ENCODE results near the gene DOC2B. TPM values are rescaled to one million over a fixed set of nuclear protein-coding genes. Genes with fewer than 3 reads are reported as not detected.

DOC2B gene
- total RNA-seq, 4 donors from 2014 or later = 10.4 to 18.0 (median 14.6) TPM

GRCh38 chr17:182050-182751, 751 bp upstream of the DOC2B start:
- Histone ChIP-seq H3K36me3 (no peaks in the 10 kb centered on the region), H3K27me3 (peaks cover 0 to 77% (median 12%) of the 10 kb centered on the region in 4 donors), H3K9me3 (no peaks in the 10 kb centered on the region), H3K27ac (replicated peaks in 1 of 4) (peak overlapping the region in 1 of 4 donors; percentile 16), H3K4me3 (peak overlapping the region; percentile 49 to 63 (median 52)), H3K4me1 (peaks cover 5 to 44% (median 28%) of the 10 kb centered on the region in 4 donors)
- WGBS = 82% methylated on average over 11 of the region's 18 CpGs
- intact Hi-C loops (cut with DNase I) = no loop called here
- no peak for DNase-seq (ENCODE audit: extremely low spot score)
- TF ChIP-seq CTCF (IDR thresholded peaks at IDR 0.05) (no peak), POLR2AphosphoS5 (IDR thresholded peaks at IDR 0.05) (no peak), POLR2A (IDR thresholded peaks at IDR 0.05; ENCODE audit: low read depth) (no peak), EP300 (IDR thresholded peaks at IDR 0.05) (no peak)

DNA sequence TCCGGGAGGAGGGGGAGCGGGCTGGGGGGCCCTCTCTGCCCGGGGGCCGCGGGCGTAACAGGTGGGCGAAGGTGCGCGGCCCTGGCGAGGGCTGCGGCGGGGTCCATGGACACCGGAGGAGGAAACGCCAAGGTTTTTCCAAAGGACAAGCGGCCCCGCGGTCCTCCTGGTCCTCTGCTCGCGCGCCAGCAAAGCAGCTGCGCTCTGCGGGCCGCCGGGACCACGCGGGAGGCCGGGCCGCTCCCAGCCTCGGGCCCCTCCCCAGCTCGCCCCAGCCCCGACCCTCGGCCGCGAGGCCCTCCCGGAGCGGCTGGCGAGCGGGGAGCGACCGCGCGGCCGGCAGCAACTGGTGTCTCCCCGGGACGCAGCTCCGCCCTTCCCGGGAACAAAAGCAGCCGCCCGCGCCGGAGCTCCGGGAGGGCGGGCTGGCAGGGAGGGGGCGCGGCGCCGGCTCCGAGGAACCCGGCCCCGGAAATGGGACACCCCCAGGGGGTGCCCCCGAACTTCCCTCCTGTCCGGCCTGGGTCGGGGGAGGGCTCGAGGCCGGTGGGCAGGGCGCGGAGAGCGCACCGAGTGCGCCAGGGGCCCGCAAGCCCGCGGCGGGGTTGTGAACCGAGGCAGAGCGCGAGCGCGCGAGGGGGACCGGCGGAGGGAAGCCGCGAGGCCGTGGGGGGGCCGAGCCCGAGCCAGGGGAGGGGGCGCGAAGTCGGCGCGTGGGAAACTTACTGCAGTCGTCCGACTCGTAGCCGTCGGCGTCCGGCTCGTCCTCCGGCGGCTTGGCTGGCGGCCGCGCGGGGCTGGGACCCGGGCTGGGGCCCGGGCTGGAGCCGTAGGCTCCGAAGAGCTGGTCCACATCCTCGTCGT, 837 bp downstream of the DOC2B start:
- no peaks in the 10 kb centered on the region for H3K9me3 ChIP-seq
- no peaks in the 10 kb centered on the region for H3K36me3 ChIP-seq
- TF ChIP-seq EP300 (IDR thresholded peaks at IDR 0.05) (no peak), POLR2A (IDR thresholded peaks at IDR 0.05; ENCODE audit: low read depth) (no peak), POLR2AphosphoS5 (IDR thresholded peaks at IDR 0.05) (no peak), CTCF (IDR thresholded peaks at IDR 0.05) (no peak)
- 3% methylated on average over 17 of the region's 112 CpGs for WGBS
- peak overlapping the region; percentile 49 to 63 (median 52) for H3K4me3 ChIP-seq
- H3K27ac ChIP-seq (replicated peaks in 1 of 4) = peak overlapping the region; percentile 56 to 78 (median 74)
- DNase-seq (ENCODE audit: extremely low spot score) = no peak
- H3K27me3 ChIP-seq = peaks cover 0 to 92% (median 12%) of the 10 kb centered on the region in 4 donors
- intact Hi-C loops (cut with DNase I) = no loop called here
- peaks cover 5 to 44% (median 28%) of the 10 kb centered on the region in 4 donors for H3K4me1 ChIP-seq

DNA sequence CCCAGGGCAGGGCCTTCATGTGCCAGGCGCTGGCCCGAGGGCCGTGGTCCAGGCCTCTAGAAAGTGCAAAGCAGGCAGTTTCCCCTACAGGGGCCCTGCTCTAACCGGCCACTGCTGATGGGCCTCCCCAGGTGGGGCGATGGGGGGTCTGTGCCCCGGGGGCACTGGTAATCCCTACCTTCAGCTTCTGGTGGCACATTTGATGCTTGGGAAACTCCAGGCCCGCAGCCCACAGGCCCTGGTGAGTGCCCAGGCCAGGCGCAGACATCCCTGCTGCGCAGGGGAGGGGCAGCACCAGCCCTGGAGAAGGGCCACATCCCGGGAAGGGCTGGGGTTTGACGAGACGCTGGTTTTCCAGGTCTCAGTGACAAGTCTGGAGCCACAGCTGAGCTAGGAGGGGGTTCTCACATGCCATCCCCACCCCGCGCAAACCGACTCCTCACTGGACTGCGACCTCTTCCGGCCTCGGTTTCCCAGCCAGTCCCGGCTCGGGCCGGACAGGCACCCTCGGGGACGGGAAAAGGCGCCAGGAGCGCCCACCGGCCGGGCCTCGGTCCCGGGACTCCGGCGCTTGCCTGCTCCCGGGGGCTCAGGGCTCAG, 1.6 kb downstream of the DOC2B start:
- no peaks in the 10 kb centered on the region for H3K36me3 ChIP-seq
- DNase-seq (ENCODE audit: extremely low spot score) = no peak
- peak overlapping the region; percentile 49 to 63 (median 52) for H3K4me3 ChIP-seq
- H3K4me1 ChIP-seq = peaks cover 5 to 44% (median 28%) of the 10 kb centered on the region in 4 donors
- 20% methylated on average over 28 of the region's 32 CpGs for WGBS
- intact Hi-C loops (cut with DNase I) = no loop called here
- peaks cover 0 to 96% (median 12%) of the 10 kb centered on the region in 4 donors for H3K27me3 ChIP-seq
- H3K27ac ChIP-seq (replicated peaks in 1 of 4) = peak overlapping the region; percentile 56 to 78 (median 74)
- H3K9me3 ChIP-seq = no peaks in the 10 kb centered on the region
- TF ChIP-seq POLR2A (IDR thresholded peaks at IDR 0.05; ENCODE audit: low read depth) = no peak
- TF ChIP-seq POLR2AphosphoS5 (IDR thresholded peaks at IDR 0.05) = no peak
- TF ChIP-seq CTCF (IDR thresholded peaks at IDR 0.05) = no peak
- TF ChIP-seq EP300 (IDR thresholded peaks at IDR 0.05) = no peak

DNA sequence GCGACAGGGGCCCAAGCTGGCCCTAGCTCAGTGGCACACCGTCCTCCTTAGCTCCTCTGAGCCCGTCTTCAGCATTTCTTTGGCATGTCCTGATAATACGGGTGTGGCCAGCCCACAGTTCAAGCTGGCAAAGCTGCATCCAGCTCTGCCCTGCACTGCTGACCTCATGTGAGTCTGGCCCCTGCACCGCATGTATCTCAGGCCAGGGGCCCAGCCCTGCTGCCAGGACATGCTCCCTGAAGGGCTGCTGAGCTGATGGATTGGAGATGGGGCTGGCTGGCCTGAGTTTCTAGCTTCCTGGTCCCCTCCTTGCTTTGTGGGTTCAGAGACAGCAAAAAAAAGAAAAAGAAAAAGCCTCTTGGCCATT, 2.4 kb downstream of the DOC2B start:
- no peaks in the 10 kb centered on the region for H3K36me3 ChIP-seq
- intact Hi-C loops (cut with DNase I) = no loop called here
- H3K27me3 ChIP-seq = peaks cover 0 to 87% (median 12%) of the 10 kb centered on the region in 4 donors
- peak overlapping the region in 2 of 4 donors; percentile 70 to 78 for H3K27ac ChIP-seq (replicated peaks in 1 of 4)
- no peaks in the 10 kb centered on the region for H3K9me3 ChIP-seq
- WGBS = 76% methylated on average over 3 of the region's 5 CpGs
- no peak for DNase-seq (ENCODE audit: extremely low spot score)
- peak overlapping the region in 3 of 4 donors; percentile 3 to 53 (median 50) for H3K4me3 ChIP-seq
- no peak for TF ChIP-seq EP300 (IDR thresholded peaks at IDR 0.05)
- no peak for TF ChIP-seq CTCF (IDR thresholded peaks at IDR 0.05)
- TF ChIP-seq POLR2A (IDR thresholded peaks at IDR 0.05; ENCODE audit: low read depth) = no peak
- no peak for TF ChIP-seq POLR2AphosphoS5 (IDR thresholded peaks at IDR 0.05)
- H3K4me1 ChIP-seq = peaks cover 5 to 44% (median 28%) of the 10 kb centered on the region in 4 donors

Measured in esophagus muscularis mucosa (tissue), 4 donors.